GM12801 (cell line): ENCODE results near the gene RPS15.

Source experiments
- TF ChIP-seq, protein P1 (sequence below): IDR thresholded peaks from one replicate; pipeline ENCODE4 v1.5.1; 2011; ENCODE audit warnings: control low read depth; ENCODE audit not compliant: insufficient read length; ENCODE audit errors: extremely low read depth

The RPS15 gene

DNA sequence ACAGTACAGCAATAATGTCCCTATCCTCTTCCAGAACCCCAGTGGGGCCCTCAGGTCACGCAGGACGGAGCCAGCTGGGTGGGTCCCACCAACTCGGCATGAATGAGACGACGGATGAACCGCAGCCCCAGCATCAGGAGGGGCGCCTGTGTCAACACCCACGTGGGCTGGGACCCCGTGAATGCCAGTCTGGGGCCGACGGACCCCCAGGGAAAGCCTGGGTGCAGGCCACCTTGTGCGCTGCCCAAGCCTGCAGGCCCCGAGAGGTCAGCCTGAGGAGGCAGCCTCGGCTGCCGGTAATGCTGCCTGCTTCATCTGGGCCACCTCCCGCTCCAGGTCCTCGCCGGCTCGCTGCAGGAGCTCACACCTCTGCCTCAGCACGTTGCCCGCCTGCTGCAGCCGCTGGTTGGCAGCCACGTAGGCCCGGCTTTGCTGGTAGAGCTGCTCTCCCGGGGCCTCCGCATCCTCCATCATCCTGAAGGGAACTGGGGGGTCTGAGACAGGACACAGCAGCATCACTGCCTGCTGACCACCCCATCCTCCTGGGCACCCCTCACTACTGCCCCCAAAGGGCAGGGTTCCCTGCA, 36.7 kb downstream of the RPS15 start:
- TF ChIP-seq, protein P1, sequence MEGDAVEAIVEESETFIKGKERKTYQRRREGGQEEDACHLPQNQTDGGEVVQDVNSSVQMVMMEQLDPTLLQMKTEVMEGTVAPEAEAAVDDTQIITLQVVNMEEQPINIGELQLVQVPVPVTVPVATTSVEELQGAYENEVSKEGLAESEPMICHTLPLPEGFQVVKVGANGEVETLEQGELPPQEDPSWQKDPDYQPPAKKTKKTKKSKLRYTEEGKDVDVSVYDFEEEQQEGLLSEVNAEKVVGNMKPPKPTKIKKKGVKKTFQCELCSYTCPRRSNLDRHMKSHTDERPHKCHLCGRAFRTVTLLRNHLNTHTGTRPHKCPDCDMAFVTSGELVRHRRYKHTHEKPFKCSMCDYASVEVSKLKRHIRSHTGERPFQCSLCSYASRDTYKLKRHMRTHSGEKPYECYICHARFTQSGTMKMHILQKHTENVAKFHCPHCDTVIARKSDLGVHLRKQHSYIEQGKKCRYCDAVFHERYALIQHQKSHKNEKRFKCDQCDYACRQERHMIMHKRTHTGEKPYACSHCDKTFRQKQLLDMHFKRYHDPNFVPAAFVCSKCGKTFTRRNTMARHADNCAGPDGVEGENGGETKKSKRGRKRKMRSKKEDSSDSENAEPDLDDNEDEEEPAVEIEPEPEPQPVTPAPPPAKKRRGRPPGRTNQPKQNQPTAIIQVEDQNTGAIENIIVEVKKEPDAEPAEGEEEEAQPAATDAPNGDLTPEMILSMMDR = no peak

DNA sequence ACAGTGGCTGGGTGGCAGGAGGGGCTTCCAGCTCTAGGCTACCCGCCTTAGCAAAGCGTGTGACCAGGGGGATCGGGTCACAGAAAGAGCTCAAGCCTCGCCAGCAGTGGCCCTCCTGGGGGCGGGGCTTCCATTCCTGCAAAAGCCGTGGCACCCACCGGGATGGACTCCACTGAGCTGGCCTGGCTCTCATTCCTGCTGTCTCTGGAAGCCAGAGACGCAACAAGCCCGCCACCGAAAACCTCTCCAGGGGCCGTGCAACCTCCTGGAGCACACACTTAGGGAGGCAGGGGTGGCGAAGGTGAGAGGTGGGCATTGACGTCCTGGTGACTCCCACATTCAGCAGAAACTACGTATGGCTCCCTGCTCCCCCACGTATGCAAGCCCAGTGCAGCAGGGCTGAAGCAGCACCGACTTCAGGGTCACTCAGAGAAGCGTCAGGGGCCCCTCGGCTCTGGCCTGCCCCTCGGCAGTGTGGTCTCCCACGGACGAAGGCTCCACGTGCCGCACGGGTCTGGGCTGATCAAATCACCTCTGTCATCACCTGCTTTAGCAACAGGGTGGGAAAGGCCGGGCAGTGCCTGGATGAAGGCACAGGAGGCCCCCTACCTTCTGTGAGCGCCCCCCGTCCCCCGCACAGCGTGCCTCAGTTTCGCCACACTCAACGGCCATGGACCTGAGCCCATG, 37.7 kb downstream of the RPS15 start:
- TF ChIP-seq, protein P1 = no peak

DNA sequence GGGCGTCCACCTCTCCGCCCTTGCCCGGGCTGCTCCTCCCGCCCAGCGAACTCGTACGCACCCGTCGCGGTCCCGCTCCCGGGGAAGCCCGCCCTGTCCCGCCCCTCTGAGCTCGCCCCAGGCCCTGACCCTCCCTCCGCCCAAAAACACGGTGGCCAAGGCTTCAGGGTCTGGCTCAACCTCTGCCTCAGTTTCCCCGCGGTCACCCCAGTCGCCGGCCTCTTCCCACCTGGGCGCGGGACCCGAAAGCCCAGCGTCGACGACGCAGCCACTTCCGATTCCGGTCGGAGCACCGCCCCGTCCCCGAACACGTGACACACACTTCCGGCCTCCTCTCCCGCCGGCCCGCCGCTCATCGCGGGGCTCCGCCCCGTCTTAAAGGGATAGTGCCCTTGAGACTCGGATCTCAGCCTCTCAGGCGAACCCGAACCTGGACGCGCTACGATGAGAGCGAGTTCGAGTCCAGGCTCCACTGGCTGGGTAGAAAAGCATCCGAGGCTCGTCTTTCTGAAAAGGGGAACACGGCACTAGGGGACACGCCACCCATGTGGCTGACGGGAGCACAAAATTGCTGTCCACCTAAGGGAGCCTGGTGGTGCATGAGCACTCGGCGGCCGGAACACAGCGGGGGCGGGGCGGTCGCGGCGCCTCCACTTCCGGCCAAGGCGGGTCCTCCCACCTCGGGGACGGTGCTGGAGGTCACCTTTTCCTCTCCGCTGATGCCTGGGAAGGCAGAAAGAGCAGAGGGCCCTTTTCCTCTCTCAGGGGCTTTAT, 40.9 kb downstream of the RPS15 start, which contains the start of gene C19orf25:
TSS of gene C19orf25 (minus strand) at position 282 of the 774 bp plus-strand sequence. CDS start 312 bp downstream, outside the sequence.
- TF ChIP-seq, protein P1 = no peak

DNA sequence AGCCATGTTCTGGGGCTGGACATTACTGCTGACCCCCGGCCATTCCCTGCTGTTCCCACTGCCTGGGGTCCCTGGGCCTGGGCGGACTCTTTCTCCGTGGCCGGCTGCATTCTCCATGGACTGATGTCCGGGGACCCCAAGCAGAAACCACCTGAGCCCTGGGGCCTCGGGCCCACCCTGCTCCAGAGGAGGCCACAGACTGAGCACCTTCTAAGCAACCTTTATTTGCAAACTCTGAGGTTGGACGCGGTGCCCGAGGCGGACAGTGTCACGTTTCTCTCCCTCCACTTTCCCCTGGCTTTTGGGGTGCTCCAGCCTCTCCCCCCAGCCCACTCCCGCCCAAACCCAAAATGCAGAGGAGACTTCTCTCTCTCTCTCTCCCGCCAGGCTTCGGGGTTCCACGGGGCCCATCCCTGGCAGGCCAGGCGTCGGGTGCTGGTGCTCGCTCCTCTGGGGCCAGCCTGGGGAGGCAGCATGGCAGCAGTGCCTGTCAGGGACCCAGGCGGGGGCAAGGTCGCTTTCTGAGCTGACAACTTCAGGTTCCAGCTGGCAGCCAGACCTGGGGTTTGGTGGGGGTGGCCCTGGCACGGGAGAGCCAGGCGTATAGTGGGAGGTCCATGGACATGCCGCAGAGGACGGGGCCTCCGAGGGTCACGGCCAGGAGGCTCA, 43.2 kb downstream of the RPS15 start:
- TF ChIP-seq, protein P1 = no peak

DNA sequence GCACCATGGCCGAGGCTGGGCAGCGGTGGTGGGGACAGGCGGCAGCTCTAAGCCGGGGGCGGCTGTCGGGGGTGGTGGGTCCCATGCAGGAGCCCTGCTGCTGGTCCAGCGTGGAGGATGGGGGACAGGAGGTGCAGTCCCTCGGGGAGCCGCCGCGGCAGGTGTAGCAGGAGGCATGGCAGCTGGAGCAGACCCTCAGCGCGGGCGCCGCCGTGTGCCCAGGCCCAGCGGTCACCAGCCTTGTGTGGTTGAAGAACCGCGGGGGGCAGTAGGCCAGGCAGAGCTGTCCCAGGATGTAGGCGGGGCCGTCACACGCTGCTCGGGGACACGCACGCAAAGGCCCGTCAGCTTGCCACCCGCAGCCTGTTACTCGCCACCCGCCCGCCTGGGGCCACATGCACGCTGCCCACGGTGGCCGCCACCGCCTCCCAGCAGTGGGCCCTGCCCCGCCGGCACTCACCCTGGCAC, 43.7 kb downstream of the RPS15 start:
- TF ChIP-seq, protein P1 = no peak

DNA sequence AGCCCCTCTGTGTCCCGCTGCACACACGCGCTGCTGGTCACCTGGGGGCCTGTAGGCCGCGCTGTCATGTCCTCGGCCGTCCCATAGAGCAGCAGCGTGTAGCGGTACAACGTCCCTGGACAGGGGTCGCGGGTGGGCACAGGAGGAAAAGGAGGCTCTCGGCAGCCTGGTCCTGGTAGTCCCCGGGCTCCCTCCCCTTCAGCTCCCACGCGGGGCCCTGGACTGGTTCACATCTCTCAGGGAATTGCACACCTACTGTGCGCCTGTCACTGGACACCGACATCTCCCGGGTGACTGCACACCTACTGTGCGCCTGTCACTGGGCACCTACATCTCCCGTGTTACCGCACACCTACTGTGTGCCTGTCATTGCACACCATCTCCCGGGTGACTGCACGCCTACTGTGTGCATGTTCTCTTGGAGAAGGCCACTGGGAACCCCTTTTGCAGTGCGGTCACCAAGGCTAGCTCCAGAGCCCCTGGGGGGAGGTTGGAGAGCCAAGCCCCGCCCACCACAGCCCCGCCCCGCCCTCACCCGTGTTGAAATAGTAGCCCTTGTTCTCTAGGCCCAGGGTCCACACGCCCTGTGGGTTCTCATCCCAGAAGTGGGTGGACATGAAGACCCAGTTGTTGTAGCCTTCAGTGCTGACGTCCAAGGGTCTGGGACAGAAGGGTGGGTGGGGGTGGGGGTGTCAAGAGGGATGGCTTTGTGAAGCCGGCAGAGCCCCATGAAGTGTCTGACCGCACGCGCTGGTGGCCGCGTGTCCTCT, 44.4 kb downstream of the RPS15 start:
- TF ChIP-seq, protein P1 = no peak
